Hepatocyte (in vitro differentiated cells): ENCODE data around the gene REV3L.

Experiments
- CTCF ChIP-seq: fragments of 200-600 bp; sonication (generic); IDR thresholded peaks from 2 replicates; pipeline ENCODE4 v1.5.1; 2016; ENCODE audit warnings: antibody characterized with exemption, mild to moderate bottlenecking; ENCODE audit not compliant: poor library complexity
- EZH2 ChIP-seq: fragments of 200-600 bp; sonication (generic); IDR thresholded peaks from 2 replicates; pipeline ENCODE4 v1.6.1; 2016; ENCODE audit warnings: antibody characterized with exemption, mild to moderate bottlenecking, borderline replicate concordance

GRCh38 chr6:111447051-111447450 lies 36.0 kb downstream of the REV3L start:
- TF ChIP-seq CTCF (no peak), EZH2 (no peak)
